Sigmoid colon (tissue), 7 donors: ENCODE measurements around the gene ACVR2A. TPM values are rescaled to one million over a fixed set of nuclear protein-coding genes. Genes with fewer than 3 reads are reported as not detected.

Experiments used
- DNase-seq: peaks from one replicate; pipeline ENCODE4 v3.0.0-alpha.2; 2019
- H3K27ac ChIP-seq, 4 donors: fragments of 200-600 bp; sonication (generic); one replicate each; pipeline ENCODE4 v1.5.1; 2016 to 2019; ENCODE audit warnings: mild to moderate bottlenecking in 1 of 4
- H3K27me3 ChIP-seq, 3 donors: fragments of 200-600 bp; sonication (generic); one replicate each; pipeline ENCODE4 v1.5.1; 2019; ENCODE audit warnings: mild to moderate bottlenecking in 1 of 3
- H3K36me3 ChIP-seq, 4 donors: fragments of 200-600 bp; sonication (generic); one replicate each; pipeline ENCODE4 v1.5.1; 2016 to 2019
- H3K4me1 ChIP-seq, 4 donors: fragments of 200-600 bp; sonication (generic); one replicate each; pipeline ENCODE4 v1.5.1; 2017 to 2019
- H3K4me3 ChIP-seq, 4 donors: fragments of 200-600 bp; sonication (generic); one replicate each; pipeline ENCODE4 v1.5.1; 2017 to 2019; ENCODE audit warnings: mild to moderate bottlenecking in 2 of 4, moderate library complexity in 1 of 4
- H3K9me3 ChIP-seq, 4 donors: fragments of 200-600 bp in 3 of 4; sonication (generic) in 3 of 4; one replicate each; pipeline versions ENCODE4 v1.5.1 to v1.6.1; 2013 to 2019
- CTCF ChIP-seq, 4 experiments: fragments of 450-650 bp in 3 of 4; fragments of 200-600 bp in 1 of 4; IDR thresholded peaks; one replicate each; pipeline ENCODE4 v1.5.1; 2016 to 2019; ENCODE audit warnings: antibody characterized with exemption in 4 of 4, mild to moderate bottlenecking in 3 of 4, moderate library complexity in 2 of 4
- EP300 ChIP-seq, 4 donors: sonication (generic); formaldehyde crosslinking; IDR thresholded peaks; one replicate each; pipeline ENCODE4 v1.6.1; 2017; ENCODE audit warnings: antibody characterized with exemption in 4 of 4
- POLR2A ChIP-seq, 2 donors: fragments of 450-650 bp; IDR thresholded peaks; one replicate each; pipeline ENCODE4 v1.6.1; 2016; ENCODE audit warnings: antibody characterized with exemption in 2 of 2, mild to moderate bottlenecking in 2 of 2, moderate library complexity in 2 of 2
- POLR2AphosphoS5 ChIP-seq, 4 donors: sonication (generic); formaldehyde crosslinking; IDR thresholded peaks; one replicate each; pipeline ENCODE4 v1.6.1; 2017; ENCODE audit warnings: antibody characterized with exemption in 4 of 4
- WGBS, 2 donors: extraction: QIAGEN DNeasy Blood & Tissue Kit; methylation state at CpG; one replicate each; pipeline ENCODE4 v1.1.7; 2013; 5-methylcytosine and 5-hydroxymethylcytosine counted together
- intact Hi-C: fragments of 100-400 bp; cut with DNase I; formaldehyde crosslinking; loops from one replicate; pipeline ENCODE4 v1.15.1; 2023
- polyA plus RNA-seq, 3 donors: library from polyadenylated mRNA; stranded (reverse); fragments of 200-250 nt; gene quantifications; one replicate each; pipeline ENCODE4 v1.2.3, GENCODE V29; 2013
- total RNA-seq, 4 donors: library from RNA; depleted of rRNA; stranded (reverse); fragments of >200 nt; gene quantifications; one replicate each; pipeline ENCODE4 v1.1.0, GENCODE V29; 2016
- donor health status: healthy with polysubstance abuse.
- donor health status: Bipolar disorder and iron deficiency.
- donor health status: healthy.

ACVR2A gene
- total and polyA plus RNA-seq, 7 donors = 2.1 to 54.4 (median 28.2) TPM

GRCh38 chr2:147927053-147927588 is 82.3 kb downstream of the ACVR2A start:
- Histone ChIP-seq H3K9me3 (no peaks in the 10 kb centered on the region), H3K4me3 (no peak overlapping the region), H3K36me3 (peaks cover 0 to 44% (median 0%) of the 10 kb centered on the region in 4 donors), H3K27me3 (no peaks in the 10 kb centered on the region), H3K4me1 (peaks cover 0 to 24% (median 15%) of the 10 kb centered on the region in 4 donors), H3K27ac (no peak overlapping the region)
- no peak for DNase-seq
- WGBS, 2 donors = 97 to 98% methylated on average over 4 of the region's 4 CpGs
- intact Hi-C loops = no loop called here
- TF ChIP-seq CTCF (IDR thresholded peaks at IDR 0.05) = no peak
- TF ChIP-seq POLR2A (IDR thresholded peaks at IDR 0.05) = no peak
- TF ChIP-seq POLR2AphosphoS5 (IDR thresholded peaks at IDR 0.05) = no peak
- no peak for TF ChIP-seq EP300 (IDR thresholded peaks at IDR 0.05)

GRCh38 chr2:147933931-147934330 is 89.1 kb downstream of the ACVR2A start:
- no peak overlapping the region for H3K27ac ChIP-seq
- intact Hi-C loops = no loop called here
- H3K9me3 ChIP-seq = no peaks in the 10 kb centered on the region
- no peak overlapping the region for H3K4me3 ChIP-seq
- DNase-seq = no peak
- TF ChIP-seq POLR2A (IDR thresholded peaks at IDR 0.05) (no peak), POLR2AphosphoS5 (IDR thresholded peaks at IDR 0.05) (no peak), EP300 (IDR thresholded peaks at IDR 0.05) (no peak), CTCF (IDR thresholded peaks at IDR 0.05) (no peak)
- H3K4me1 ChIP-seq = no peaks in the 10 kb centered on the region
- no peaks in the 10 kb centered on the region for H3K27me3 ChIP-seq
- peaks cover 0 to 60% (median 0%) of the 10 kb centered on the region in 4 donors for H3K36me3 ChIP-seq

GRCh38 chr2:147934881-147935620 is 90.2 kb downstream of the ACVR2A start:
- Histone ChIP-seq H3K4me1 (peaks cover 0 to 6% (median 3%) of the 10 kb centered on the region in 4 donors), H3K9me3 (no peaks in the 10 kb centered on the region), H3K27ac (no peak overlapping the region), H3K4me3 (no peak overlapping the region), H3K36me3 (peaks cover 0 to 54% (median 0%) of the 10 kb centered on the region in 4 donors), H3K27me3 (no peaks in the 10 kb centered on the region)
- intact Hi-C loops = loop anchor here (5.0 kb wide), 2 partner anchors 267 to 572 kb away; no protein-coding TSS in a partner anchor
- no peak for DNase-seq
- TF ChIP-seq POLR2AphosphoS5 (IDR thresholded peaks at IDR 0.05) (no peak), CTCF (IDR thresholded peaks at IDR 0.05) (no peak), POLR2A (IDR thresholded peaks at IDR 0.05) (no peak), EP300 (IDR thresholded peaks at IDR 0.05) (no peak)
- WGBS, 2 donors = 84 to 88% methylated on average over 1 of the region's 1 CpG

GRCh38 chr2:147937744-147938349 is 93.0 kb downstream of the ACVR2A start:
- intact Hi-C loops = loop anchor here (5.0 kb wide), 2 partner anchors 264 to 569 kb away; no protein-coding TSS in a partner anchor
- Histone ChIP-seq H3K27me3 (no peaks in the 10 kb centered on the region), H3K4me1 (peaks cover 0 to 6% (median 3%) of the 10 kb centered on the region in 4 donors), H3K36me3 (peaks cover 0 to 56% (median 0%) of the 10 kb centered on the region in 4 donors), H3K9me3 (no peaks in the 10 kb centered on the region), H3K4me3 (no peak overlapping the region), H3K27ac (no peak overlapping the region)
- WGBS, 2 donors = 34 to 49% methylated on average over 3 of the region's 3 CpGs
- TF ChIP-seq EP300 (IDR thresholded peaks at IDR 0.05) (no peak), POLR2A (IDR thresholded peaks at IDR 0.05) (no peak), POLR2AphosphoS5 (IDR thresholded peaks at IDR 0.05) (peak in 1 of 4 donors; percentile 7), CTCF (IDR thresholded peaks at IDR 0.05) (peak; percentile 60 to 85 (median 70))
- DNase-seq = no peak
